Activated CD8-positive, alpha-beta T cell treated with anti-CD3 and anti-CD28 coated beads for 36 hours (primary cell): ENCODE data around the gene CMA1. TPM values are rescaled to one million over a fixed set of nuclear protein-coding genes. Genes with fewer than 3 reads are reported as not detected.
A peak's percentile ranks its signal among the peaks of the same experiment; 100 is the strongest.
"Not testable (repeated sequence)": the region's sequence is repeated elsewhere in the genome, so short reads cannot be mapped to it uniquely, and the experiment has no call there.

Source experiments
- ATAC-seq: fragments of 200-7000 bp; cut with Tn5 transposase; one replicate; pipeline ENCODE4 v1.10.0; 2021; ENCODE audit warnings: mild to moderate bottlenecking, moderate library complexity
- CTCF ChIA-PET: fragments of 350-600 bp; sonication (Branson Sonifier 250); formaldehyde crosslinking; loops from one replicate; lab custom pipeline; 2021; ENCODE audit warnings: antibody characterized with exemption; lab: Charles Lee
- POLR2A ChIA-PET: fragments of 350-600 bp; sonication (Branson Sonifier 250); formaldehyde crosslinking; loops from one replicate; lab custom pipeline; 2021; ENCODE audit warnings: antibody characterized with exemption; lab: Charles Lee
- DNase-seq: peaks from one replicate; pipeline ENCODE4 v3.0.0-alpha.2; 2020
- H3K27ac Mint-ChIP-seq: one replicate; pipeline ENCODE4 v1.8.0; 2021; ENCODE audit warnings: mild to moderate bottlenecking, mixed read lengths
- H3K27me3 Mint-ChIP-seq: one replicate; pipeline ENCODE4 v1.8.0; 2021; ENCODE audit warnings: mixed read lengths
- H3K36me3 Mint-ChIP-seq: one replicate; pipeline ENCODE4 v1.8.0; 2021; ENCODE audit warnings: low read depth, mixed read lengths
- H3K4me1 Mint-ChIP-seq: one replicate; pipeline ENCODE4 v1.8.0; 2021; ENCODE audit warnings: low read depth, mixed read lengths
- H3K4me3 Mint-ChIP-seq: one replicate; pipeline ENCODE4 v1.8.0; 2021; ENCODE audit warnings: mild to moderate bottlenecking, moderate library complexity, mixed read lengths
- H3K9me3 Mint-ChIP-seq: one replicate; pipeline ENCODE4 v1.8.0; 2021; ENCODE audit warnings: mixed read lengths
- CTCF ChIP-seq: fragments of 200-600 bp; IDR thresholded peaks from one replicate; pipeline ENCODE4 v1.8.0; 2022; ENCODE audit warnings: antibody characterized with exemption, mild to moderate bottlenecking
- intact Hi-C: fragments of 100-400 bp; cut with micrococcal nuclease; formaldehyde crosslinking; loops from one replicate; pipeline ENCODE4 v1.10.0; 2022
- total RNA-seq, 2 experiments: library from RNA; stranded (reverse); gene quantifications; one replicate each; pipeline ENCODE4 v1.2.3, GENCODE V29; 2021

CMA1 gene
- total RNA-seq, 2 experiments from 2014 or later, result 0.34 TPM; not detected in 1

GRCh38 chr14:24534286-24534685, 26.2 kb upstream of the CMA1 start:
- Mint-ChIP-seq H3K4me1 (peaks cover 3% of the 10 kb centered on the region), H3K36me3 (no peaks in the 10 kb centered on the region), H3K27ac (no peak overlapping the region), H3K9me3 (no peaks in the 10 kb centered on the region), H3K27me3 (peaks cover 16% of the 10 kb centered on the region), H3K4me3 (no peak overlapping the region)
- no peak for DNase-seq
- CTCF ChIA-PET, result no interaction called here
- POLR2A ChIA-PET, result no interaction called here
- ATAC-seq, result no peak
- intact Hi-C loops, result no loop called here
- TF ChIP-seq CTCF, result no peak

GRCh38 chr14:24525877-24526620, 18.0 kb upstream of the CMA1 start:
- DNase-seq, H3K4me3 Mint-ChIP-seq, H3K9me3 Mint-ChIP-seq, H3K4me1 Mint-ChIP-seq, CTCF ChIA-PET, intact Hi-C loops, ATAC-seq, H3K27ac Mint-ChIP-seq, H3K36me3 Mint-ChIP-seq, POLR2A ChIA-PET: not testable (repeated sequence)
- H3K27me3 Mint-ChIP-seq, result peaks cover 14% of the 10 kb centered on the region

GRCh38 chr14:24518851-24519250, 10.8 kb upstream of the CMA1 start:
- ChIA-PET POLR2A (no interaction called here), CTCF (no interaction called here)
- Mint-ChIP-seq H3K4me3 (no peak overlapping the region), H3K27me3 (peaks cover 11% of the 10 kb centered on the region), H3K36me3 (no peaks in the 10 kb centered on the region), H3K9me3 (peaks cover 1% of the 10 kb centered on the region), H3K27ac (no peak overlapping the region), H3K4me1 (peaks cover 5% of the 10 kb centered on the region)
- DNase-seq (no peak), ATAC-seq (no peak)
- TF ChIP-seq CTCF, result no peak
- intact Hi-C loops, result no loop called here

GRCh38 chr14:24514209-24514608, 6.1 kb upstream of the CMA1 start:
- no peak for DNase-seq
- ATAC-seq, result no peak
- TF ChIP-seq CTCF, result no peak
- H3K27me3 Mint-ChIP-seq, result peaks cover 10% of the 10 kb centered on the region
- peaks cover 6% of the 10 kb centered on the region for H3K4me1 Mint-ChIP-seq
- peaks cover 1% of the 10 kb centered on the region for H3K9me3 Mint-ChIP-seq
- H3K27ac Mint-ChIP-seq, result no peak overlapping the region
- ChIA-PET CTCF (no interaction called here), POLR2A (no interaction called here)
- H3K36me3 Mint-ChIP-seq, result no peaks in the 10 kb centered on the region
- no peak overlapping the region for H3K4me3 Mint-ChIP-seq
- intact Hi-C loops, result no loop called here

GRCh38 chr14:24513009-24513408, 4.9 kb upstream of the CMA1 start:
- DNase-seq, result peak; percentile 5
- POLR2A ChIA-PET, result no interaction called here

More at GRCh38 chr14:24513009-24513408, 4.9 kb upstream of the CMA1 start:
- no peaks in the 10 kb centered on the region for H3K36me3 Mint-ChIP-seq
- no peak for TF ChIP-seq CTCF
- CTCF ChIA-PET, result interaction anchor here (1.4 kb wide), 1 partner anchor 93 kb away, joined by 4 read pairs; no protein-coding TSS in a partner anchor
- H3K27me3 Mint-ChIP-seq, result peaks cover 10% of the 10 kb centered on the region
- H3K4me1 Mint-ChIP-seq, result peaks cover 12% of the 10 kb centered on the region
- no peak overlapping the region for H3K27ac Mint-ChIP-seq
- intact Hi-C loops, result no loop called here
- no peak for ATAC-seq
- H3K9me3 Mint-ChIP-seq, result peaks cover 1% of the 10 kb centered on the region
- H3K4me3 Mint-ChIP-seq, result no peak overlapping the region
